Daoy (cell line): ENCODE results near the gene AEBP2. TPM values are rescaled to one million over a fixed set of nuclear protein-coding genes. Genes with fewer than 3 reads are reported as not detected.

Experiments used
- DNase-seq: peaks from one replicate; pipeline ENCODE4 v3.0.0-alpha.2; 2015; ENCODE audit warnings: low read depth
- total RNA-seq: library from RNA; depleted of rRNA; stranded (reverse); fragments of >200 nt; shearing (Covaris generic); gene quantifications from 2 replicates; pipeline ENCODE4 v1.2.3, GENCODE V29; 2014

Gene AEBP2
- total RNA-seq, 1 experiment from 2014 or later = 7.1 TPM

DNA sequence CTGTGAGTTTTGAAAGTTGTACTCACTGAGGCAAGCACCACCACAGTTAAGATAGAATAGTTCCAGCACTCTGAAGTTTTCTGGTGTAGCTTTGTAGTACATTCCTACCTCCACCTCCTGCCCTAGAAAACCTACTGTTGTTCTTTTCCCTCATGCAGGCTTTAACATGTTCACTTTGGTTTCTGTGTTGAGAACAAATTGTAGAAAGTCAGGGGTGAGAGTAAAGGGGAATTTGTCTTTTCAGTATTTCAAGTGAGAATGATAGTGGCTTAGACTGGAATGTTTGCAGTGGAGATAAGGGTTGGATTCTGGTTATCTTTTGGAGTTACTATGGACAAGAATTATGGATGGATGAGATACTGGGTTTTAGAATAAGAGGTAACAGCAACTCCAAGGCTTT is 67.2 kb downstream of the AEBP2 start:
- DNase-seq = no peak

DNA sequence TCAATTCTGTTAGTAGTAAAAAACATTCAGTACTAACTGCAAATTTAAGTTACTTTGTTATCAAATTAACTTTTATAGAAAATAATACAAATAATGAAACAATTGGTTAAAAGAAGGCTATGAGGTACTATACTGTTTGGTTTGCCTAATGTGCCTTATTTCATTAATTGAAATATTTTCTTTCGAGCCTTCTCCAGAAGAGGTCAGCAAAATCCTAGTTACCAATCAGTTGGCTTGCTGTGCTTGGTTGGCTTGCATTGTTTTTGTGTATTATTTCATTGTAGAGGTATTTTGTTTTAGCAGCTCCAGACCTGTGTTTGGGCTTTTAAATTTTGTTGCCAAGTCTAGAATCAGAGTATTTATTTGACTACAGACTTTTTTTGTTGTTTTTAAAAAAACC is 68.5 kb downstream of the AEBP2 start:
- DNase-seq = no peak

GRCh38 chr12:19510461-19510860 is 71.2 kb downstream of the AEBP2 start:
- no peak for DNase-seq

DNA sequence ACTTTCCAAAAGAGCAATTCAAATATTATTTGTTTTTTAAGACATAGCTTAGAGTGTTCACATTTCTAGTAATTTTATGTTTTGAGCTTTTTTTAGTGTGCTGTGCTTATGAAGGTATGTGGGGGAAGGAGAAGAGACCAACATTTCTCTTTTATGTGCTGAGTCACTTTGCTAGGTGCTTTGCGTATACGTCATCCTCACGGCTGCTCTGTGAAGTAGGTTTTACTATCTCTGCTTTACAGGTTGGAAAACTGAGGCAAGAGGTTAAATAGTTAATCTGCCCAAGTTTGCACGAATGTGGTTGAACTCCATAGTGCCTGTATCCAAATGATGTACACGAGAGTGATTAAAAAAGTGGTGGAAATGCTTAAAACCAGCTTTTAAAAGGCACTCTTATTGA is 75.9 kb downstream of the AEBP2 start:
- DNase-seq = no peak

GRCh38 chr12:19517583-19517982 is 78.3 kb downstream of the AEBP2 start:
- no peak for DNase-seq

- no peak for DNase-seq
These were observed 78.9 kb downstream of the AEBP2 start for GRCh38 chr12:19518209-19518608.

DNA sequence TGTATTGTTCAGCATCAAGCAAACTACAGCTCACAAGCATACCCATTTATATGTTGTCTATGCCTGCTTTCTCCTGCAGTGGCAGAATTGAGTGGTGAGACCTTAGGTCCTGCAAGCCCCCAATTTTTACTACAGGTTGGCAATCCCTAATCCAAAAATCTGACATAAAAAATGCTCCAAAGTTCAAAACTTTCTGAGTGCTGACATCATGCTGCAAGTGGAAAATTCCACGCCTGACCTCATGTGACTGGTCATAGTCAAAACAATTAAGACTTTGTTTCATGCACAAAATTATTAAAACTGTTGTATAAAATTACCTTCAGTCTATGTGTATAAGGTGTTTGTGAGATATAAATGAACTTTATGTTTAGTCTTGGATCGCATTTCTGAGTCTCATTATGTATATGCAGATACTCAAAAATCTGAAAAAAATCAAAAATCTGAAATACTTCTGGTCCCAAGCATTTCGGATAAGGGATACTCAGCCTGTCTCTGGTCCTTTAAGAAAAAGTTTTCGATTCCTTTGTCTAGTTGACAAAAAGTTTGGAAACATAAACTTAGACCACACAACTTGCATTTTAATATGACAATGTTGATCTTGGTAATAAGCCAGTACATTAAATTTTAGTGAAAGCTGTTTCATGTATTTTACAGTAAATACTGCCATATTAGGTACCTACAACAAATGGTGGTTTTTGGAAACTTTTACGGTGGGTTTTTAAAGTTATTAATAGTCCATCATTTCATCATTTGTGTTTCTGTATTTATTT is 81.5 kb downstream of the AEBP2 start:
- DNase-seq = no peak

- DNase-seq = no peak
These were observed 86.0 kb downstream of the AEBP2 start for GRCh38 chr12:19525274-19525673.

DNA sequence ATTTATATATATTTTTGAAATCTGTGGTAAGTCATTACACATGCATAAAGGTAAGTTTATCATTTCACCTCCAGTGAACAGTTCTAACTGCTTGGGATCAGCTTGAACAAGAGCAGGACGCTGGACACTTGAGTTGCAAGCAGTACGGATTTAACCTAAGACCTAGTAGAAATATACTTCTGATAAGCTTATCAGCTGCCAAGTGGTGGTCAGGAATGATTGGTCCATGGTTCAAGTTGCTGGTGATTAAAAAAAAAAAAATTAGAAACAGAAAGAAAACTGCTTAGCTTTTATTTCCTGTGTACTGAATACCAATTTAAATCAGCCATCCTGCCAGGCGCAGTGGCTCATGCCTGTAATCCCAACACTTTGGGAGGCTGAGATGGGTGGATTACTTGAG is 88.6 kb downstream of the AEBP2 start:
- DNase-seq = no peak

- no peak for DNase-seq
These were observed 89.5 kb downstream of the AEBP2 start for GRCh38 chr12:19528750-19529149.

GRCh38 chr12:19529951-19530636 is 90.8 kb downstream of the AEBP2 start:
- peak; percentile 12 for DNase-seq

DNA sequence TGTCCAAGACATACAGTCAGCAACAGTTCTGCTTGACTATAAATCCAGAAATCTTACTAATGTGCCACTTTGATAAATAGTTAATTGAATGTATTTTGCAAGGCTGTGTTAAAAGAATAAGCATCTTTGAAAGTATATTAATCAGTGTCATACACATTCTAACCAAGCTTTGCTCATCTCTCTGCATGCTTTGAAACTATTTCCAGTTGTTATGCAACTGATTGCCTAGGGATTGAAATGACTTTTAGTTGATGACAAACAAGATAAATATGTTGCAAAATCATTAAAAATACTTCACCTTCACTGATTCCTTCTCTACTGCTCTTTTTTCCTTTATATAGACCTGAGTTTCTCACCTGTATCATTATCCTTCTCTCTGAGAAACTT is 91.3 kb downstream of the AEBP2 start:
- no peak for DNase-seq

- DNase-seq = no peak
These were observed 94.3 kb downstream of the AEBP2 start for GRCh38 chr12:19533567-19533966.

DNA sequence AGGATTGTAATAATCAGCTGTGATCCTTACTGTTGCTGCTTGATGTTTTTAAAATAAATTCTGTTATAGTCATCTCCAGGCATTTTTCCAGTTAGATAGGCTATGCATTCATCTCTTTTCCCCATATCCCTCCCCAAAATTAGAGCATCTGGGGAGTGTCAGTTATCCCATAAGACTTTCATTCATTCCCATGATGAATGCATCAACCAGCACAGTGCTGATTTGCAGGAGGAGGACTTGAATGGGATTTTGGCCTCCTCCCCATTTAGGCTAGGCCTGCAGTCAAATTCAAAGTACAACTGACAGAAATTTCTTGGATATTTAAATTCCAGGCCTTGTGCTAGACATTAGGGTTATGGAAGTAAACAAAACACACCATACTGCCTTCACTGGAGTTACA is 99.8 kb downstream of the AEBP2 start:
- DNase-seq = no peak

GRCh38 chr12:19539836-19540235 is 100.5 kb downstream of the AEBP2 start:
- no peak for DNase-seq

GRCh38 chr12:19542606-19543005 is 103.3 kb downstream of the AEBP2 start:
- no peak for DNase-seq

DNA sequence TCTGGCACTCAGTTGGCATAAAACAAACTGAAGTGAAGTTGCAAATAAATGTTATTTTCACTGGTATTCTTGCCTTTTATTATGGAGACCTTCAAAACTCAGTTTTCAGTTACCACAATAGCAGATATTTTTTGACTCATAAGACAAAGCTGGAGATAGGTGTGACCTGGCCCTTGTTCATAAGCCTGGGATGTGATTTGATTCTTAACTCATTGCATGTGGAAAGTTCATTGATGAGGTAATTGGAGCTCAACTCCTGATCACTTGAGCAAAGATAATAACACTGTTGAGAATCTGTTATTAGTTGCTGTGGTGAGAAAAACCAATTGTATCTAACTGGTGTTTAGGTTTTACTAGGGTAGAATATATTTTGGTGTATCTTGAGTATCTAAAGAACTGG is 105.1 kb downstream of the AEBP2 start:
- no peak for DNase-seq

DNA sequence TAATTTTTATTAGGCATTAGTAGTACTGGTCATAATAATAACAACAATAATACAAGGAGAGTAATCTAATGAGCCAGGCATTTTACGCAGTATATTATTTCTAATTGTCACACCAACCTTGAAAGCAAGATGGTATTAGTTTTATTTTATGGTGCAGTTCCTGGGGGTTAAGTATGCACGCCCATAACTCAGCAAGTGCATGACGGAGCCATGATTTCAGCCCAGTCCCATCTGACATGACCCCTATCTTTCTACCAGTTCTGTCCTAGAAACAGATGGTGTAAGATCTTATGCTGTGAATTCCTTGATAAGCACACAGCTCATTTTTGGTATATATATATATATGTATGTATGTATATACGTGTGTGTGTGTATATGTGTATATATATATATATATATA is 106.0 kb downstream of the AEBP2 start:
- no peak for DNase-seq

- no peak for DNase-seq
These were observed 106.7 kb downstream of the AEBP2 start for GRCh38 chr12:19546027-19546426.

DNA sequence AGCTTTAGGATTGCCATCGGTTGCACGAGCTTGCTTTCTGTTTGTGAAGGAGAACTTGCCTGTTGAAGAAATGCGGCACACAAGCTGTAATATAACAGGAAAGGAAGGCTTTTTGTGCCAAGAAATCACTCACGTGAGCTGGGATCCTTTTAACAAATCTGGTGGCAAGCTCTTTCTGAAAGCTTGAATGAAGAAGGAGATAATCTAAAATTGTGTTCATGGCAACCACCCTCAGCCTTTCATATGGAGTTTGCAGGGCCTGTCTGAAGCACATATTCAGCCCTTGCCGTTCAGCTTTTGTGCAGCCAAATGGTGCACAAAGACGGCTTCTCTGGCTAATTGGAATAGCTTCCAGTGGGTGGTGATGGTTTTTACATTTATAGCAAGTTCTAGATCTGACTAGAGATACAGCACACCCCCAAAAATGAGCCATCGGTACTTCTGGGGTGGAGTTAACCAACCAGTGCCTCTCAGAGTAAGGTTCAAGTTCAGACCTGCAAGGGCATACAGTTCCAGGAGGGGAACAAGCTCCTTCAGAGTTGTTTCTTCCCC is 107.4 kb downstream of the AEBP2 start:
- no peak for DNase-seq

DNA sequence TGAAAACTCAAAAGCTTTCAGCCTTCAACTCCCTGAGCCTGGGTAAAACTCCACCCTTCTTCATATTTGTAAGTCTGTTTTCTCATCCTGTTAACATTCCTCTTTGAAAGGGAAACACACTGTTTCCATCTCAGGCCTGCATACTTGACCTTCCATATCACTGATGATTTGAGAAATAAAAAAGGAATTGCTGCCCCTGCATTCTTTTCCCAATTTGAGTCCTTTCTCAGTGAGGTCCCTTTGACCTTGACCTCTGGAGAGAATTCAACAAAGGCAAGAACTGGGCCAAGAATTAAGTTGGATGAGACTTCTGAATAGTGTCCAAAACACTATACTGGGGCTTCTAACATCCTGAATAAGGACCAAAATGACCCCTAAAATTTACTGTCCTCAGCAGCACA is 108.0 kb downstream of the AEBP2 start:
- DNase-seq = no peak

- DNase-seq = no peak
These were observed 109.5 kb downstream of the AEBP2 start for GRCh38 chr12:19548834-19549233.

DNA sequence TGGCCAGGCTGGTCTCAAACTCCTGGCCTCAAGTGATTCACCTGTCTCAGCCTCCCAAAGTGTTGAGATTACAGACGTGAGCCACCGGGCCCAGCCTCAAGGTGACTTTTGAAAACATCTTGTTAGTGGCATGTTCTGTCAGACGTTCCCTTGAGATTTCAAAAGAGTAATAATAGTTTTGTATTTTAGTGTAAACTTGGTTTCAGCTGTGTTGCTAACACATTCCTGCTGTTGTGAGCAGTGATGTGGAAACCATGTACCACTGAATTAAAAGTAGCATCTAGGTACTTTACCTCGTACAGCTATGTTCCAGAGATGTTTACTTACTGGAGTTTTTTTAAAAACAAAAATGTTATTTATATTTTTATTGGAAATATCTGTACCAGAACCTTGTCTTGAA is 111.3 kb downstream of the AEBP2 start:
- DNase-seq = no peak
